HG03565 (cell line): ENCODE results near the gene MAP2K5.
"Not testable (repeated sequence)": the region's sequence is repeated elsewhere in the genome, so short reads cannot be mapped to it uniquely, and the experiment has no call there.

Experiments used
- ATAC-seq: cut with Tn5 transposase; IDR thresholded peaks from one replicate; pipeline ENCODE4 v1.9.1; 2021; ENCODE audit warnings: mild to moderate bottlenecking, moderate library complexity; ENCODE audit not compliant: unreplicated experiment

Gene MAP2K5

GRCh38 chr15:67592245-67592644 lies 49.7 kb downstream of the MAP2K5 start:
- ATAC-seq: no peak

GRCh38 chr15:67593562-67593961 lies 51.1 kb downstream of the MAP2K5 start:
- no peak for ATAC-seq

- no peak for ATAC-seq
These were observed 52.3 kb downstream of the MAP2K5 start for GRCh38 chr15:67594770-67595169.

- ATAC-seq: no peak
These were observed 53.1 kb downstream of the MAP2K5 start for GRCh38 chr15:67595572-67595971.

GRCh38 chr15:67601073-67601472 lies 58.6 kb downstream of the MAP2K5 start:
- ATAC-seq: no peak

- no peak for ATAC-seq
These were observed 60.6 kb downstream of the MAP2K5 start for GRCh38 chr15:67603063-67603462.

- no peak for ATAC-seq
These were observed 63.4 kb downstream of the MAP2K5 start for GRCh38 chr15:67605871-67606270.

GRCh38 chr15:67606742-67607141 lies 64.2 kb downstream of the MAP2K5 start:
- ATAC-seq: no peak

GRCh38 chr15:67607329-67607728 lies 64.8 kb downstream of the MAP2K5 start:
- no peak for ATAC-seq

- ATAC-seq: no peak
These were observed 65.6 kb downstream of the MAP2K5 start for GRCh38 chr15:67607959-67608637.

GRCh38 chr15:67608638-67608959 lies 66.1 kb downstream of the MAP2K5 start:
- ATAC-seq: no peak

GRCh38 chr15:67611370-67612369 lies 69.2 kb downstream of the MAP2K5 start:
- ATAC-seq: no peak

GRCh38 chr15:67613211-67613610 lies 70.7 kb downstream of the MAP2K5 start:
- no peak for ATAC-seq

- no peak for ATAC-seq
These were observed 71.2 kb downstream of the MAP2K5 start for GRCh38 chr15:67613708-67614107.

- ATAC-seq: not testable (repeated sequence)
These were observed 72.6 kb downstream of the MAP2K5 start for GRCh38 chr15:67615131-67615534.

GRCh38 chr15:67618297-67618696 lies 75.8 kb downstream of the MAP2K5 start:
- no peak for ATAC-seq

- ATAC-seq: no peak
These were observed 79.6 kb downstream of the MAP2K5 start for GRCh38 chr15:67622110-67622509.

GRCh38 chr15:67632261-67632660 lies 89.8 kb downstream of the MAP2K5 start:
- ATAC-seq: no peak

- ATAC-seq: not testable (repeated sequence)
These were observed 93.4 kb downstream of the MAP2K5 start for GRCh38 chr15:67635950-67636349.

GRCh38 chr15:67639591-67639990 lies 97.1 kb downstream of the MAP2K5 start:
- ATAC-seq: no peak

GRCh38 chr15:67641453-67641852 lies 99.0 kb downstream of the MAP2K5 start:
- no peak for ATAC-seq

- no peak for ATAC-seq
These were observed 104.3 kb downstream of the MAP2K5 start for GRCh38 chr15:67646847-67647246.
